Nephron progenitor cell (in vitro differentiated cells): ENCODE results near the gene CENPS.
A peak's percentile ranks its signal among the peaks of the same experiment; 100 is the strongest.
"Not testable (repeated sequence)": the region's sequence is repeated elsewhere in the genome, so short reads cannot be mapped to it uniquely, and the experiment has no call there.

Experiments used
- DNase-seq: peaks from one replicate; pipeline ENCODE4 v3.0.0; 2021
- H3K27ac Mint-ChIP-seq: 2 replicates; pipeline ENCODE4 v1.8.0; 2021; ENCODE audit warnings: mild to moderate bottlenecking, moderate library complexity, mixed read lengths
- H3K27me3 Mint-ChIP-seq: 2 replicates; pipeline ENCODE4 v1.8.0; 2021; ENCODE audit warnings: mild to moderate bottlenecking, low read depth, mixed read lengths; ENCODE audit not compliant: poor library complexity
- H3K36me3 Mint-ChIP-seq: 2 replicates; pipeline ENCODE4 v1.8.0; 2021; ENCODE audit warnings: low read depth, mixed read lengths
- H3K4me1 Mint-ChIP-seq: 2 replicates; pipeline ENCODE4 v1.8.0; 2021; ENCODE audit warnings: mixed read lengths
- H3K4me3 Mint-ChIP-seq: 2 replicates; pipeline ENCODE4 v1.8.0; 2021; ENCODE audit warnings: mild to moderate bottlenecking, moderate library complexity, mixed read lengths
- H3K9me3 Mint-ChIP-seq: 2 replicates; pipeline ENCODE4 v1.8.0; 2021; ENCODE audit warnings: mild to moderate bottlenecking, moderate library complexity, mixed read lengths
- TF ChIP-seq, protein P1 (sequence below): fragments of 200-600 bp; sonication (generic); IDR thresholded peaks from 2 replicates; pipeline ENCODE4 v1.5.0; 2021; ENCODE audit warnings: antibody characterized with exemption

Gene CENPS

DNA sequence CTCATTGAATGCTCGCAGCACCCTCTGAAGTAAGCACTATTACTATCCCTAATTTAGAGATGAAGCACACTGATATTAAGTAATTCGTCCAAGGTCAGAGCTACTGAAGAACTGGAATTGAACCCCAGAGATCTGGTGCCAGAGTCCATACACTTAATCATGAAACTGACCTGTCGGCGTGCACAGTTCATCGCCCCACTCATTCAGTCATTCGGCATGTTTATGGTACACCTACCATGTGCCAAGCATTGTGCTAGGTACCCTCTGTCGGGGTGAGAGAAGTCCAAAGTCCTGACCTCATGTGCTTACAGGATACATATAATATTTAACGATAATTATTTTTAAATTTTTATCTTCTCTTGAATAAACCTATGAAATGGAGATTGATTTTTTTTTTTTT, 5.6 kb upstream of the CENPS start:
- Mint-ChIP-seq H3K27ac (peak overlapping the region; percentile 96), H3K36me3 (peaks cover 30% of the 10 kb centered on the region), H3K27me3 (no peaks in the 10 kb centered on the region), H3K4me1 (peaks cover 41% of the 10 kb centered on the region), H3K9me3 (no peaks in the 10 kb centered on the region), H3K4me3 (no peak overlapping the region)
- TF ChIP-seq, protein P1, sequence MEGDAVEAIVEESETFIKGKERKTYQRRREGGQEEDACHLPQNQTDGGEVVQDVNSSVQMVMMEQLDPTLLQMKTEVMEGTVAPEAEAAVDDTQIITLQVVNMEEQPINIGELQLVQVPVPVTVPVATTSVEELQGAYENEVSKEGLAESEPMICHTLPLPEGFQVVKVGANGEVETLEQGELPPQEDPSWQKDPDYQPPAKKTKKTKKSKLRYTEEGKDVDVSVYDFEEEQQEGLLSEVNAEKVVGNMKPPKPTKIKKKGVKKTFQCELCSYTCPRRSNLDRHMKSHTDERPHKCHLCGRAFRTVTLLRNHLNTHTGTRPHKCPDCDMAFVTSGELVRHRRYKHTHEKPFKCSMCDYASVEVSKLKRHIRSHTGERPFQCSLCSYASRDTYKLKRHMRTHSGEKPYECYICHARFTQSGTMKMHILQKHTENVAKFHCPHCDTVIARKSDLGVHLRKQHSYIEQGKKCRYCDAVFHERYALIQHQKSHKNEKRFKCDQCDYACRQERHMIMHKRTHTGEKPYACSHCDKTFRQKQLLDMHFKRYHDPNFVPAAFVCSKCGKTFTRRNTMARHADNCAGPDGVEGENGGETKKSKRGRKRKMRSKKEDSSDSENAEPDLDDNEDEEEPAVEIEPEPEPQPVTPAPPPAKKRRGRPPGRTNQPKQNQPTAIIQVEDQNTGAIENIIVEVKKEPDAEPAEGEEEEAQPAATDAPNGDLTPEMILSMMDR, result no peak
- no peak for DNase-seq

- not testable (repeated sequence) for DNase-seq, H3K9me3 Mint-ChIP-seq, H3K4me3 Mint-ChIP-seq, H3K27me3 Mint-ChIP-seq
- Mint-ChIP-seq H3K27ac (peak overlapping the region; percentile 96), H3K36me3 (peaks cover 18% of the 10 kb centered on the region), H3K4me1 (peaks cover 50% of the 10 kb centered on the region)
Measured at GRCh38 chr1:10425826-10426534, 4.3 kb upstream of the CENPS start.

DNA sequence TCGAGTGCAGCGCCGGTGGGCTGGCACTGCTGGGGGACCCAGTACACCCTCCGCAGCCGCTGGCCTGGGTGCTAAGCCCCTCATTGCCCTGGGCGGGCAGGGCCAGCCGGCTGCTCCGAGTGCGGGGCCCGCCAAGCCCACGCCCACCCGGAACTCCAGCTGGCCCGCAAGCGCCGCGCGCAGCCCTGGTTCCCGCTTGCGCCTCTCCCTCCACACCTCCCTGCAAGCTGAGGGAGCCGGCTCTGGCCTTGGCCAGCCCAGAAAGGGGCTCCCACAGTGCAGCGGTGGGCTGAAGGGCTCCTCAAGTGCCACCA, 3.7 kb upstream of the CENPS start:
- DNase-seq, H3K4me3 Mint-ChIP-seq, H3K27me3 Mint-ChIP-seq, H3K9me3 Mint-ChIP-seq, H3K27ac Mint-ChIP-seq: not testable (repeated sequence)
- peaks cover 13% of the 10 kb centered on the region for H3K36me3 Mint-ChIP-seq
- H3K4me1 Mint-ChIP-seq, result peaks cover 50% of the 10 kb centered on the region

DNA sequence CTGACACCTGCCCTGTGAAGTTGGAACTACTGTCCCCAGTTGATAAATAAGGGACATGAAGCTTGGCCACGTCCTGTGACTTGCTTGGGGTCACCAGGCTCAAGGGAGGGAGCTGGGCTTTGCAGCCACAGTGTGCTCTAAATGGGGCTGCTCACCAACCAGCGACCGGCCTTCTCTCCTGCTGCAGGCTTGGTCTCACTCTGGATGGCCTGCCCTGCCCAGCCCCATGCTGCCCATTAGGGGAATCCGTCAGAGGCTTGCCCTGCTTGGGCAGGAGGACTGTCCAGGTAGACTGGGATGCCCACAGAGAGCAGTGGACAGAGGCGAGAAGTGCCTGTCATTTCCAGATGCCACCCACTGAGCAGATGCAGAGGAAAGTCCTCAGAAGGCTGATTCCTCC, 1.2 kb upstream of the CENPS start:
- H3K36me3 Mint-ChIP-seq, result peaks cover 6% of the 10 kb centered on the region
- no peaks in the 10 kb centered on the region for H3K9me3 Mint-ChIP-seq
- TF ChIP-seq, protein P1, result no peak
- H3K4me3 Mint-ChIP-seq, result no peak overlapping the region
- no peak for DNase-seq
- no peaks in the 10 kb centered on the region for H3K27me3 Mint-ChIP-seq
- H3K27ac Mint-ChIP-seq, result no peak overlapping the region
- peaks cover 51% of the 10 kb centered on the region for H3K4me1 Mint-ChIP-seq

DNA sequence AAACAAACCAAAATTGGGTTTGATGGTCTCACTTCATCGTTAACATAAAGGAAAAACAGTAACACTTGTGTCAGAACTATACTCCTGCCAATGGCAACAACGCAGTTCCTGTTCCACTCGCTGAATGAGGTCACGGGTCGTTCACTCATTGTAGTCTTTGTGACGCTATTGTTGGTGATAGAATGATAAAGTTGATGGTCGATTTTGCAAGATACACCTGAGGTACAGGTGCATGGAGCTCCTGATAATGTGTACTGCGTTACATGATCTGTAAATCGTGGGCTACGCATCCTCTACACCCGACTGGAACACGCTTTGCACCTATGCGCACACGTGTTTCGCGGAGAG, 391 bp upstream of the CENPS start:
- Mint-ChIP-seq H3K4me1 (peaks cover 55% of the 10 kb centered on the region), H3K36me3 (peaks cover 6% of the 10 kb centered on the region), H3K4me3 (peak overlapping the region; percentile 89), H3K27ac (peak overlapping the region; percentile 48), H3K27me3 (no peaks in the 10 kb centered on the region), H3K9me3 (no peaks in the 10 kb centered on the region)
- DNase-seq, result no peak
- TF ChIP-seq, protein P1, result no peak

DNA sequence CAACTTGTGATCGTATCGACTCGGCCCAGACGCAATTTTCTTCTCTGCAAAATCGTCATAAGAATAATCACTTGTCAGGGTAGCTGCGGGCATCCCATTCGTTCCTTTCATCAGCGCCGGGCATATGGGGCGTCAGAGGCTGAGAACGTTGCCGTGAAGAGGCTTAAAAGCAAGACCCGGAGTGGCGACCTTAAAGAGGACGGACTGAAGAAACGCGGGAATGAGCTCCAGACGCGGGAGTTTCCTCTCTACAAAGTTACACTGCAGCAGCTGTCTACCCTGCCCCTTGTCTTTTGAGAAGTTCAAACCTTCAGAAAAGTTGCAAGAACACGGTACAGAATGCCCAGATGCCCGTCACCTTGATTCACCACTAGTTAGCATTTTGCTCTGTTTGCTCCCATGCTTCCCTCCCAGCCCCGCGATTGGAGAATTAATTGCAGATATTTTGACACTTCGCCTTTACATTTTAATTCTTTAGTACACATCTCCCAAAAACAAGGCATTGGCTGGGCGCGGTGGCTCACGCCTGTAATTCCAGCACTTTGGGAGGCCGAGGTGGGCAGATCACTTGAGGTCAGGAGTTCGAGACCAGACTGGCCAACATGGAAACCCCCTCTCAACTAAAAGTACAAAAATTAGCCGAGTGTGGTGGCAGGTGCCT, 967 bp downstream of the CENPS start:
- TF ChIP-seq, protein P1, result no peak
- H3K36me3 Mint-ChIP-seq, result no peaks in the 10 kb centered on the region
- DNase-seq, result no peak
- no peaks in the 10 kb centered on the region for H3K27me3 Mint-ChIP-seq
- peak overlapping the region; percentile 89 for H3K4me3 Mint-ChIP-seq
- peaks cover 48% of the 10 kb centered on the region for H3K4me1 Mint-ChIP-seq
- H3K27ac Mint-ChIP-seq, result peak overlapping the region; percentile 77
- no peaks in the 10 kb centered on the region for H3K9me3 Mint-ChIP-seq
